ENCODE results near the gene PUSL1. TPM values are rescaled to one million over a fixed set of nuclear protein-coding genes. Genes with fewer than 3 reads are reported as not detected.

The PUSL1 gene
- total and polyA plus RNA-seq, 2 of the 13 experiments (the other 11 are each of a cell fraction or from before 2014, with no cell fraction given) = 8.3 to 22.2 TPM

GRCh38 chr1:1347663-1348419, 39.4 kb downstream of the PUSL1 start (continued):
- TF ChIP-seq HMGXB3 (CRISPR knock-in tag; IDR thresholded peaks at IDR 0.05; ENCODE audit: borderline replicate concordance) (0 out of 2 replicates have a peak, but pooled peaks have one; percentile 15), GPBP1L1 (CRISPR knock-in tag; IDR thresholded peaks at IDR 0.05) (no peak), NONO (IDR thresholded peaks at IDR 0.05) (no peak), NONO (CRISPR knock-in tag; conservative IDR thresholded peaks at IDR 0.05) (peak; percentile 49; the same call in 1 of the 2 replicates), ZNF33B (CRISPR knock-in tag; IDR thresholded peaks at IDR 0.05) (no peak), DMAP1 (CRISPR knock-in tag; IDR thresholded peaks at IDR 0.05) (peak; percentile 83)

Measured in HepG2 (cell line).